Right cardiac atrium (tissue), 5 donors: Measurements from ENCODE around the gene PLCL2. TPM values are rescaled to one million over a fixed set of nuclear protein-coding genes. Genes with fewer than 3 reads are reported as not detected.
"Not testable (repeated sequence)": the region's sequence is repeated elsewhere in the genome, so short reads cannot be mapped to it uniquely, and the experiment has no call there.

ENCODE experiments used
- ATAC-seq, 2 donors: fragments of 200-7000 bp; cut with Tn5 transposase; one replicate each; pipeline versions ENCODE4 v1.8.0 to v1.9.1; 2020; ENCODE audit warnings: moderate library complexity in 2 of 2, mild to moderate bottlenecking in 1 of 2
- DNase-seq, 3 donors: peaks; one replicate each; pipeline ENCODE4 v3.0.0-alpha.2; 2020
- H3K27ac ChIP-seq: one replicate; pipeline ENCODE4 v1.5.1; 2013; ENCODE audit warnings: mild to moderate bottlenecking, low read length, control low read depth, moderate library complexity
- H3K27me3 ChIP-seq: one replicate; pipeline ENCODE4 v1.6.1; 2013; ENCODE audit not compliant: control insufficient read depth, insufficient read depth
- H3K4me1 ChIP-seq: one replicate; pipeline ENCODE4 v1.6.1; 2013; ENCODE audit warnings: low read length; ENCODE audit not compliant: control insufficient read depth, insufficient read depth
- H3K4me3 ChIP-seq: one replicate; pipeline ENCODE4 v1.5.1; 2013; ENCODE audit warnings: low read length, control low read depth
- H3K9me3 ChIP-seq: one replicate; pipeline ENCODE4 v1.6.1; 2013; ENCODE audit warnings: low read length; ENCODE audit not compliant: control insufficient read depth
- WGBS: extraction: QIAGEN DNeasy Blood & Tissue Kit; methylation state at CpG from one replicate; pipeline ENCODE4 v1.1.7; 2013; 5-methylcytosine and 5-hydroxymethylcytosine counted together
- intact Hi-C, 4 donors: fragments of 100-400 bp; cut with DNase I; formaldehyde crosslinking; loops; one replicate each; pipeline versions ENCODE4 v1.11.0 to v1.14.0; 2022 to 2023
- polyA plus RNA-seq: library from polyadenylated mRNA; stranded (reverse); fragments of 200-250 nt; gene quantifications from one replicate; pipeline ENCODE4 v1.2.3, GENCODE V29; 2013
- total RNA-seq, 4 donors: library from RNA; stranded (reverse); fragmentation: NEBNext Ultra II Directional; extraction: Animal tissue kit (Norgen Biotek cat#: 25700); gene quantifications; one replicate each; pipeline ENCODE4 v1.2.1, GENCODE V29; 2021
- donor health status: healthy with polysubstance abuse.
- donor health status: DM: no; HTN: yes; CAD: no.
- donor health status: DM: no; HTN: no; CAD: no.
- donor health status: DM: no; HTN: yes; CAD: no; lungs with severe emphysema.
- donor health status: DM: yes; HTN: yes; CAD: no.

Gene PLCL2
- total and polyA plus RNA-seq, 5 donors: 12.5 to 47.4 (median 36.9) TPM

DNA sequence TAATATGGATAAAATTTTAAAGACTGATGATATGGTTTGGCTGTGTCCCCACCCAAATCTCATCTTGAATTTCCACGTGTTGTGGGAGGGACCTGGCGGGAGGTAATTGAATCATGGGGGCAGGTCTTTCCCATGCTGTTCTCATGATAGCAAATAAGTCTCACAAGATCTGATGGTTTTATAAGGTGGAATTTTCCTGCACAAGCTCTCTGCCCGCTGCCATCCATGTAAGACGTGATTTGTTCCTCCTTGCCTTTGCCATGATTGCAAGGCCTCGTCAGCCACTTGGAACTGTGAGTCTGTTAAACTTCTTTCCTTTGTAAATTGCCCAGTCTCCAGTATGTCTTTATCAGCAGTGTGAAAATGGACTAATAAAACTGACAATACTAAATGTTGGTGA is 222.0 kb downstream of the PLCL2 start:
- H3K9me3 ChIP-seq, H3K27ac ChIP-seq, DNase-seq, ATAC-seq, H3K4me1 ChIP-seq, intact Hi-C loops, H3K27me3 ChIP-seq, H3K4me3 ChIP-seq: not testable (repeated sequence)
- 88% methylated on average over 5 of the region's 5 CpGs for WGBS

DNA sequence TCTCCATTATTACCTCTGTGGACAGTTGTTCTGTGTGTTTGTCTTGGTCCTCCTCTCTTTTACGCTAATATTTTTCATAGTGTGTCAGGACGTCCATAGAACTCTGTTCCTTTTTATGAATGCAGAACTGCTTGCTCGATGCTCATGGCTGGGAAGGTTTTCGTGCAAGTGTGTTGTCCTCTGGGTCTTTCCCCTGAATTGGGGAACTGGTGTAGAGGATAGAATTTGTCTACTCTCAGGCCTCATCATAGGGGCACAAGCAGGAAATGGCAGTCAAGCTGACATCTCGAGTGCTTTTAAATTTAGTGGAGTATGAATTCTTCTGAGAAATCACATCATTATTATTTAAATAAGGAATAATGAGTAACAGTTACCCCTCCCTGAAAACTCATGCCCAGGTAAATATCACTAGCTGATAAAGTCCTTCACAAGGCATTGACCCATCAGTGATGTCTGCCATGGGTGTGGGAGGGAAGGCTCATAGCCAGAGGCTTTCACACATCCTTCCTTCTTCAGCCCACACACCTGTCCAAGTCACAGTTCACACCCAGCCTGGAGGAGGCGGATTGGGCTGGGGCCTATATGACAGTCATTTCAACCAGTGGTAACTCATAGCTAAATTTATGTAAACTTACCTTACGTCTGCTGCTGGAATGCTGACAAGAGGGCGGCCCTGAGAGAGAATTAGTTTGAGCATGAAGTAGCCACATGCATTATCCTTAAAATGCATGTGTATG is 226.1 kb downstream of the PLCL2 start:
- no peak for ATAC-seq
- Histone ChIP-seq H3K4me3 (no peak overlapping the region), H3K4me1 (no peaks in the 10 kb centered on the region), H3K27me3 (no peaks in the 10 kb centered on the region), H3K27ac (no peak overlapping the region), H3K9me3 (no peaks in the 10 kb centered on the region)
- intact Hi-C loops: no loop called here
- WGBS: 79% methylated on average over 8 of the region's 8 CpGs
- no peak for DNase-seq

DNA sequence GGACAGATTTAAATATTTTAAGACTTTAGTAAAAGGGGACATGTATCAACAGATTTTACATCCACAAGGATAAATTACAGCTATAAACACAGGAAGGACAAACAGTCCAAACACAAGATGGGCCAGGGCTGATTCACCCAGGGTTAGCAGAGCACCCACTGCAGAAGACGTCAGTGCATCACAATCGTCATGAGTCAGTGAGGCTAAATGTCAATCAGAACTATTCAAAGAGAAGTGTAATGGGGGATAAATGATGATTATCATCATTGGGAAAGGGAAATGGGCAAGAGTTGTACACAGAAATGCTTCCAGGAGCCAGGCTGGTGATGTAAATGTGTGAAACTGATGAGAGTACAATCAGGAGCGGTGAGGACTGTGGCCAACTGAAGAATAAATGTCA is 226.8 kb downstream of the PLCL2 start:
- H3K9me3 ChIP-seq: no peaks in the 10 kb centered on the region
- no peaks in the 10 kb centered on the region for H3K4me1 ChIP-seq
- DNase-seq: no peak
- no peak overlapping the region for H3K27ac ChIP-seq
- ATAC-seq: no peak
- H3K4me3 ChIP-seq: no peak overlapping the region
- H3K27me3 ChIP-seq: no peaks in the 10 kb centered on the region
- intact Hi-C loops: no loop called here
- WGBS: 89% methylated on average over 3 of the region's 3 CpGs

DNA sequence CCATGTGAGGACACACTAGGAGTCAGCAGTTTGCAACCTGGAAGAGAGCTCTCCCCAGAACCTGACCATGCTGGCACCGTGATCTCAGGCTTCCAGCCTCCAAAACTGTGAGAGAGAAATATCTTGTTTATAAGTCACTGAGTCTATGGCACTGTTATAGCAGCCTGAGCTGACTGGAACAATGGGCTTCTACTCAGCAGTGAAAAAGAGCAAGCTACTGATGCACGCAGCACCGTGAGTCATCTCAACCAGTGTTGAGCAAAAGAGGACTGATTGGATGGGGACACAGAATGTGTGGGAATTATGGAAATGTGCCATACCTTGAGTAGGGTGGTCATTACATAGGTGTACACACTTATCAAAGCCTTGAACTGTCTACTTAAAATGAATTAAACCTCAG is 230.4 kb downstream of the PLCL2 start:
- H3K4me3 ChIP-seq: no peak overlapping the region
- 92% methylated on average over 3 of the region's 3 CpGs for WGBS
- intact Hi-C loops: no loop called here
- H3K27ac ChIP-seq: no peak overlapping the region
- ATAC-seq (no peak), DNase-seq (no peak)
- H3K4me1 ChIP-seq: no peaks in the 10 kb centered on the region
- H3K27me3 ChIP-seq: no peaks in the 10 kb centered on the region
- no peaks in the 10 kb centered on the region for H3K9me3 ChIP-seq

DNA sequence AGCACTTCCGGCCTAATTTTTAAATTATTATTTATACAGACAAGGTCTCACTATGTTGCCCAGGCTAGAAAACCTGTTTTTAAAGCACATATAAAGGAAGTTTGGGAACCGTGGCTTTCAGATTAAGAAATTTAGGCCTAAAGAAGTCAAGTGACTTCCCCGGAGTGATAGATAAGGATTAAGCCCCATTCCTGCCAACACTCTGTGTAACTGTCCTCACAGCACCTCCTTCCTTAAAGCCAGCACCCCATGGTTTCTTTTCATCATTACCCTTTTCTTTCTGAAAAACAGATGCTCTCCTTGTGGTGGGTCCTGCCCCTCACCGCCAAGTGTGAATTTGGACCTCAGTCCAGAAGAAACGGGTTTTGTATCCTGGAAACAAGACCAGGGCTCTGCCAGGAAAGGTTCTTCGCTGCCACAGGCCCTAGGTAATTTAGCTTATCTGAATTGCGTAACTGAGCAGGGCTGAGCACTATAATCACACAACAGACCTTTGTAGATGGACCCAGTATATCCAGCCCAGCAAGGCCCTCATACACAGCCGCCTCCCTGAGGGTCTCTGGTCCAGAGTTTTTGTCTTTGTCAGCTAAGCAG is 231.3 kb downstream of the PLCL2 start:
- Histone ChIP-seq H3K9me3 (no peaks in the 10 kb centered on the region), H3K27me3 (no peaks in the 10 kb centered on the region), H3K27ac (no peak overlapping the region), H3K4me1 (no peaks in the 10 kb centered on the region), H3K4me3 (no peak overlapping the region)
- intact Hi-C loops: no loop called here
- WGBS: 63% methylated on average over 8 of the region's 8 CpGs
- DNase-seq: no peak
- ATAC-seq: no peak

DNA sequence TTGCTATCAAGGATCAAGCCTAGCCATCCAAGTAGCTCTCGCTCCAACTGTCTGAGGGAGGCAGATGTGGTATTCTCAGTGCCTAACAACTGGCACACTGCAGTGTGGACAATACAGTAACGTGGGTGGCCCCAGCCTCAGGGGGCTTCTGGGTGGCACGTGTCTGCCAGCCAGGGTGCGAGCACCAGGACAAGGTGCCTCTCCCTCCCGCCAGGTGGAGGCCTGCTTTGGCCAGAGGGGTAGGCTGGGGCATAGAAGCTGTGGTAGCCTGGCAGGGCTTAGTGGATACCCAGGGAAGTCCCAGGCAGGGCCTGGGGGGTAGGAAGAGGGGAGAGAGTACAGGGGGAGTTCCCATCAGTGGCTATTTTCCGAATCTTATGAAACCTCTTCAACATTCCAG is 234.0 kb downstream of the PLCL2 start:
- H3K9me3 ChIP-seq: no peaks in the 10 kb centered on the region
- ATAC-seq (no peak), DNase-seq (no peak)
- intact Hi-C loops: no loop called here
- H3K27ac ChIP-seq: no peak overlapping the region
- no peaks in the 10 kb centered on the region for H3K4me1 ChIP-seq
- no peak overlapping the region for H3K4me3 ChIP-seq
- WGBS: 94% methylated on average over 6 of the region's 6 CpGs
- no peaks in the 10 kb centered on the region for H3K27me3 ChIP-seq

DNA sequence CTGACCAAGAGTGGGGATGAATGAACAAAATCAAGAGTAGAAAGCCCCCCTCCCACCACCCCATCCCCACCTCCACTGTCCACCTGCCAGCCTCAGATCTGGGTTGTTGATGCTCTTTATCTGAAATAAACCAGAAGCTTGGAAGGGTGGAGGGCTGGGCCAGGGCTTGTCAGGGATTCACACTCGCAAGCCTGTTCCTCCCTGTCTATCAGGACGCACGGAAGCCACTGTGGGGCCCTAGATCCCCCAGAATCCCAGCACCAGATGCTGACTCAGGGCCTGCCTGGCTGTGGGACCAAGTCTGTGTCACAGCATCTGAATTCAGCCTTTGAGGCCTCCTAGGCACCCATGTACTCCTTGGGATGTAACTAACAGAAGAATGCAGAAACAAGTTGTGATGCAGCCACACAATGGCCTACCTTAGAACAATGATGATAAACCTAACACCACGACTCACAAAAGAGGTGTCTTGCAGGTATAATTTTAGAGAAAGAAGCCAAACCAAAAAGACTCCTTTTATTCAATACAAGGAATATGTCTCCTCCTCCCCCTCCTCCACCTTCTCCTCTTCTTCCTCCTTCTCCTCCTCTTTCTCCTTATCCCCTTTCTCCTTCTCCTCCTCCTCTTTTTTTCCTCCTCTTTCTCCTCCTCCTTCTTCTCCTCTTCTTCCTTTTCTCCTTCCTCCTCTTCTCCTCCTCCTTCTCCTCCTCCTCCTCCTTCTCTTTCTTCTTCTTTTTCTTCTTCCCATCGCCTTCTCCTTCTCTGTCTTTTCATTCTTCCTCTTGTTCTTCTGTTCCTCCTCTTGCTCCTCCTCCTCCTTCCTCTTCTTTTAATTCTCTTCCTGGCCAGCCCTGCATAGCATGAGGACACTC is 234.7 kb downstream of the PLCL2 start:
- 86% methylated on average over 5 of the region's 5 CpGs for WGBS
- intact Hi-C loops: no loop called here
- Histone ChIP-seq H3K27ac (no peak overlapping the region), H3K9me3 (no peaks in the 10 kb centered on the region), H3K4me3 (no peak overlapping the region), H3K27me3 (no peaks in the 10 kb centered on the region), H3K4me1 (no peaks in the 10 kb centered on the region)
- DNase-seq (no peak), ATAC-seq (no peak)

DNA sequence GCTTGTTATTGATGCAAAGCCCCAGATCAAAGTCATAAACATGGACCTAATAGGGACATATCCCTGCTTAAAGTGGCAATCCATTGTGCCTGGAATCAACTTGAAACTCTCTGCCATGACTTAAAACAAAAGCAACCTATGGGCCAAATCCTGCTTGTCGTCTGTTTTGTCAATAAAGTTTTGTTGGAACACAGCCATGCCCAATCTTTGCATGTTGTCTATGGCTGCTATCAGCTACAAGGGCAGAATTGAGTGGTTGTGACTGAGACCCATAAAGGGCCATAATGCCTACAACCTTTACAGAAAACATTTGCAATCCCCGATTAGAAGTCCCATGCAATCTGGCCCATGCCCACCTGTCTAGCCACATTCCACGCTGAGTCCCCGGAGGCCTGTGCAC is 235.4 kb downstream of the PLCL2 start:
- ATAC-seq (no peak), DNase-seq (no peak)
- Histone ChIP-seq H3K9me3 (no peaks in the 10 kb centered on the region), H3K4me3 (no peak overlapping the region), H3K27ac (no peak overlapping the region), H3K4me1 (no peaks in the 10 kb centered on the region), H3K27me3 (no peaks in the 10 kb centered on the region)
- WGBS: 95% methylated on average over 4 of the region's 4 CpGs
- intact Hi-C loops: no loop called here

DNA sequence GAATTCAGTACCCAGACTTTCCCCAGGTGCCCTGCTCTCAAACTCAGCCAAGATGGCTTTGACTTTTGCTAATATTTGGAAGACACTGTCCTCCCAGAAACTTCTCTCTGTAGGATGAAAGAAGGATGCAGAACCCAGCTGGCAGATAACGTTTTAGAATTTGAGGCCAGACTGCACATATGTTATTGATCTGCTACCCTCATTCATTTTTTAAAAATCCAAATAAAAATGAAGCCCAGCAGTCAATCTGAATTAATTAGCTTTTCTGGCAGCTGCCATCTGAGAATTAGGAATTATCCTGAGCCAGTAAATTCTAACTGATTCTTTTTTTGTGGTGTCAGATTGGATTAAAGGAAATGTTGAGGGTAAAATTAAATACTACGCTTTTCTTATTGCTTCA is 236.6 kb downstream of the PLCL2 start:
- Histone ChIP-seq H3K9me3 (no peaks in the 10 kb centered on the region), H3K4me3 (no peak overlapping the region), H3K27me3 (no peaks in the 10 kb centered on the region), H3K27ac (no peak overlapping the region), H3K4me1 (no peaks in the 10 kb centered on the region)
- ATAC-seq (no peak), DNase-seq (no peak)
- 83% methylated on average over 2 of the region's 2 CpGs for WGBS
- intact Hi-C loops: no loop called here

DNA sequence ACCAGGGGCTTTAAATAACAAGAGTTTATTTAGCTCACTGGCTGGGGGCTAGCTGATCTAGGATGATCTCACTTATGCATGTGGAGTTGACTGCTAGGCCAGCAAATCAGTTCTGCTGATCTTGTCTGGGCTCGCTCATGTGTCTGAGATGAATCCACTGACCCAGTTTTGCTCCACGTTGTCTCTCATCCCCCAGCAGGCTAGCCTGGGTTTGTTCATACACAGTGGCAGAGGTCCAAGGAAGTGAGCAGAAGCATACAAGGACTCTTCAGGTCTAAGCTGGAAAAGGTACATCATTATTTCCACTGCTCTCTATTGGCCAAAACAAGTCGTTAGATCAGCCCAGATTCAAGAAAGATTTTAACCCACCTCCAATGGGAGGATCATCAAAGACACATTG is 238.0 kb downstream of the PLCL2 start:
- H3K4me1 ChIP-seq: no peaks in the 10 kb centered on the region
- no peaks in the 10 kb centered on the region for H3K9me3 ChIP-seq
- DNase-seq (no peak), ATAC-seq (no peak)
- H3K27ac ChIP-seq: no peak overlapping the region
- H3K4me3 ChIP-seq: no peak overlapping the region
- no peaks in the 10 kb centered on the region for H3K27me3 ChIP-seq
- WGBS: 89% methylated on average over 3 of the region's 3 CpGs
- intact Hi-C loops: no loop called here

DNA sequence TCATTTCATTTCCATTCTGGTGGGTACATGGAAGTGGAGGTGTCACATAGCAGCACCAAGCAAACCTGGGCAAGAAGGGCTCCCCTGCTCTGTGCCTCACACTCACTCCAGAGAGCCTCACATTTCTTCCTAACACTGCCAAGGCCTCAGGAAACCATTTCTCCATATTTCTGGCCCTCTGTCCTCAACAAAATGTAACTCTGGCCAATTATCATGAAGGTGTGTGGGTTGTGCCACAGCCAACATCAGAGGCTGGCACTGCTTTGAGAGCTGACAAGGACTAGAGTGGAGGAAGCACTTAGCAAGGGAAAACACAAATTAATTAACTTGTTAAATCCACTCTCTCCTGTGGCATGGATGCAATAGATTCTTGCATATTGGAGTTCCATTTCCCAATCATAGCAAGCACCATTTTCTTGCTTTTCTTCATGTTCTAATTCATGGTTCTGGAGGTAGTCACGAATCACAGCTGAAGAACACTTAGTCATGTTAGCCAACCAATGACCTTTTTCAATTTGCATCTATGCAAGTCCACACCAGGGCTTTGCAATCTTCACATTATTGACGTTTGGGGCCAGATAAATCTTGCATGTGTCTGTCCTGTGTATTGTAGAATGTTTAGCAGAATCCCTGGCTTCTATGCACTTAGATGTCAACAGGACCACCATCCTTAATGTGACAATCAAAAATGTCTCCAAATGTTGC is 241.1 kb downstream of the PLCL2 start:
- H3K4me3 ChIP-seq: no peak overlapping the region
- H3K27me3 ChIP-seq: no peaks in the 10 kb centered on the region
- no peaks in the 10 kb centered on the region for H3K4me1 ChIP-seq
- DNase-seq (no peak), ATAC-seq (no peak)
- intact Hi-C loops: no loop called here
- no peaks in the 10 kb centered on the region for H3K9me3 ChIP-seq
- 56% methylated on average over 2 of the region's 2 CpGs for WGBS
- H3K27ac ChIP-seq: no peak overlapping the region
